ENCODE measurements around the gene ISX. TPM values are rescaled to one million over a fixed set of nuclear protein-coding genes. Genes with fewer than 3 reads are reported as not detected.

ISX gene
- polyA plus RNA-seq, 6 donors from 2014 or later = not detected

- Mint-ChIP-seq H3K36me3 (no peaks in the 10 kb centered on the region), H3K9me3 (no peaks in the 10 kb centered on the region), H3K27me3 (peaks cover 45 to 64% (median 52%) of the 10 kb centered on the region in 3 donors), H3K27ac (no peak overlapping the region), H3K4me1 (no peaks in the 10 kb centered on the region), H3K4me3 (no peak overlapping the region)
- ATAC-seq (ENCODE audit: low read depth in 2 of 2) = no peak
- no peak for DNase-seq
Observed at GRCh38 chr22:35128637-35129036, 62.7 kb downstream of the ISX start.

- no peak overlapping the region for H3K27ac Mint-ChIP-seq
- H3K4me3 Mint-ChIP-seq = no peak overlapping the region
- no peaks in the 10 kb centered on the region for H3K4me1 Mint-ChIP-seq
- H3K27me3 Mint-ChIP-seq = peaks cover 34 to 55% (median 52%) of the 10 kb centered on the region in 3 donors
- DNase-seq (no peak), ATAC-seq (ENCODE audit: low read depth in 2 of 2) (no peak)
- no peaks in the 10 kb centered on the region for H3K36me3 Mint-ChIP-seq
- no peaks in the 10 kb centered on the region for H3K9me3 Mint-ChIP-seq
Observed at GRCh38 chr22:35131525-35132000, 65.6 kb downstream of the ISX start.

DNA sequence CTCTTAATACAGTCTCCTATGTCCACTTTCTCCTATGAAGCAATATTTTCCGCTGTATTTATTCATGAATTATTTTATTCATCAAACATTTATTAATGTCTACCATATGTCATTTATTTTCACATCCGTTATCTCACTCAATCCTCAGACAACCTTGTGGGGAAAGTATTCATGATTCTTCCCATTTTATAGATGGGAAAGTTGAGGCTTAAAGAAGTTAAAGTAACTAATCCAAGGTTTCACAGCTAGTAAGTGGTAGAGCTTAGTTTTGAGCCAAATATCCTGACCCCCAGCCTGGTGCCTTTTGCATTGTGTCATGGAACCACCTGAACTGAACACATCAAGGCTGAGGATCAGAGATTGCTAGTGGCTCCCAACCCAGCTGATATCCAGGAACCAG, 66.6 kb downstream of the ISX start:
- H3K9me3 Mint-ChIP-seq = no peaks in the 10 kb centered on the region
- no peak overlapping the region for H3K27ac Mint-ChIP-seq
- H3K4me1 Mint-ChIP-seq = no peaks in the 10 kb centered on the region
- H3K27me3 Mint-ChIP-seq = peaks cover 35 to 59% (median 58%) of the 10 kb centered on the region in 3 donors
- no peaks in the 10 kb centered on the region for H3K36me3 Mint-ChIP-seq
- DNase-seq (no peak), ATAC-seq (ENCODE audit: low read depth in 2 of 2) (no peak)
- no peak overlapping the region for H3K4me3 Mint-ChIP-seq

DNA sequence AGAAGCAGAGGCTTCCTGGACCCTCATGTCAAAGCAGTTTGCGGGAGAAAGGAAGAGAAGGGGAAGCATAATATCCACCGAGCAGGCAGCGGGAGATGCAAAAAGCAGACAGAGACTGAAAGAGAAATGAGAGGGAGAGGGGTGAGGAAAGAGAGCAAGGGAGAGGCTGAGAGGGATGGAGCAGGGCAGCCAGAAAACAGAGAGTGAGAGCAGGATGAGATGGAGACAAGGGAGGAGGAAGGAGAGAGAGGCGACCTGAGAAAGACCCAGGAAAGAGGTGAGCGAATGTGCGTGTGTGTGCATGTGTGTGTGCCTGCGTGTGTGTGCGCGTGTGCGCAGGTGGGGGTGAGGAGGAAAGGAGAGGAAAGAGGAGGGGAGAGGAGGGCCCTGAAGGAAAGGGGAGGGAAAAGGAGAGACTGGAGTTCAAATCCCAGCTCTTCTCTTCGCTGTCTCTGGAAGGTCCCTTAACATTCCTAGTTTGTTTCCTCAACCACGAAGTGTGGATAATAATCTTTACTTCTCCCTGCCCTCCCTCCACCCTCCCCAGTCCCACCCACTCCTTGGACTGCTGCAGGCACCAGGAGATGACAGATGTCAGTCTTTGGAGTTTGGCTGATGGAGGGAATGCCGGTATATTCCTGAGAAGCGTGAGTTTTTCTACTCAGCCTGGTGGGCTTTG, 67.9 kb downstream of the ISX start:
- H3K4me3 Mint-ChIP-seq = no peak overlapping the region
- DNase-seq = no peak
- H3K27ac Mint-ChIP-seq = no peak overlapping the region
- no peaks in the 10 kb centered on the region for H3K4me1 Mint-ChIP-seq
- ATAC-seq (ENCODE audit: low read depth in 2 of 2) = no peak
- peaks cover 29 to 56% (median 53%) of the 10 kb centered on the region in 3 donors for H3K27me3 Mint-ChIP-seq
- H3K36me3 Mint-ChIP-seq = no peaks in the 10 kb centered on the region
- H3K9me3 Mint-ChIP-seq = no peaks in the 10 kb centered on the region

DNA sequence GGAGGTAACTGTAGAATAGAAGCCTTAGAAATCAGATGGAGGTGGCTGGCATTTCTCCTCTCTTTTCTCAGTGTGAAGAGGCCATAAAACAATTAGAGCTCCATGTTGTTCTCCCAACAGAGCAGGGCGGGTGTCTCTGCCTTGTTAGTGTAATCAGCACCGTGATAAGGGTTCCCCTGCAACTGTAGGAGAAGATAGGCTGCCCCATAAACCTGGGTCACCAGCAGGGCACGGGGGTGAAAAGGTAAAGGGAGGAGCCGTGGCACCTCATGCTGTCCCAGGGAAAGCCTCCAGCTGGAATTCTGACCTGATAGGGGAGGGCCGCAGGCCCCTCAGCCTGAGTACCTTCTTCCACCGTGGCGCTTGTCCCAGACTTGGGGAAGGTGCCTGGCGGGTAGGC, 68.7 kb downstream of the ISX start:
- no peaks in the 10 kb centered on the region for H3K4me1 Mint-ChIP-seq
- no peak overlapping the region for H3K27ac Mint-ChIP-seq
- no peaks in the 10 kb centered on the region for H3K9me3 Mint-ChIP-seq
- H3K36me3 Mint-ChIP-seq = no peaks in the 10 kb centered on the region
- peaks cover 26 to 49% (median 48%) of the 10 kb centered on the region in 3 donors for H3K27me3 Mint-ChIP-seq
- H3K4me3 Mint-ChIP-seq = no peak overlapping the region
- no peak for ATAC-seq (ENCODE audit: low read depth in 2 of 2)
- DNase-seq = no peak

DNA sequence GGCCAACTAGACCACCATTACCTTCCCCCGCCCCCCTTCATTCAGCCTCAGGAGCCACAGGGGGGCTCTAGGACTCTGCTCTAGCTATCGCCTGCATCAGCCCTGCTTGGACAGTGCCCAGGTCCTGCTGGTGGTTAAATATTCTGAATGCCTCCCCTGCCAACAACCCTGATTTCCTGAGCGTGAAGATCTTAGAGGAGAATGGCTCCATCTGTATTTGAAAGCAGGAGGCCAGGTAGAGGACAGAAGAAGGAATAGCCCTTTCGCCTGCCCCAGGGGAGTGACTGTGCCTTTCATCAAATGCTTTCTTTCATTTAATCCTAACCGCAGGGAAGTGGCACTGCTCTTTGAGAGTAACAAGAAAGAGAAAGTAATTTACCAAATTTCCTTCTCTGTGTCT, 69.2 kb downstream of the ISX start:
- H3K4me1 Mint-ChIP-seq = no peaks in the 10 kb centered on the region
- H3K4me3 Mint-ChIP-seq = no peak overlapping the region
- H3K27ac Mint-ChIP-seq = no peak overlapping the region
- ATAC-seq (ENCODE audit: low read depth in 2 of 2) (no peak), DNase-seq (no peak)
- no peaks in the 10 kb centered on the region for H3K9me3 Mint-ChIP-seq
- peaks cover 26 to 48% (median 47%) of the 10 kb centered on the region in 3 donors for H3K27me3 Mint-ChIP-seq
- H3K36me3 Mint-ChIP-seq = no peaks in the 10 kb centered on the region

Other genes with a start within 250 kb of the ISX start
- 10 to 100 TPM; 12.1 to 20.9 (median 16.5) TPM for gene HMGXB4, start 191.3 kb downstream of the ISX start, polyA plus RNA-seq (ENCODE audit: low read depth in 6 of 6)
- gene TOM1, start 233.7 kb downstream of the ISX start, polyA plus RNA-seq (ENCODE audit: low read depth in 6 of 6) = 10 to 100 TPM; 15.4 to 24.9 (median 18.8) TPM

Measured in naive B cell (primary cell).